ENCODE measurements around the gene RCOR2. TPM values are rescaled to one million over a fixed set of nuclear protein-coding genes. Genes with fewer than 3 reads are reported as not detected.

The RCOR2 gene
- total and polyA plus RNA-seq, 2 of the 13 experiments (the other 11 are each of a cell fraction or from before 2014, with no cell fraction given): 8.3 to 8.5 TPM

- TF ChIP-seq ZNF646 (CRISPR knock-in tag; IDR thresholded peaks at IDR 0.05) (no peak), GATAD2A (CRISPR knock-in tag; IDR thresholded peaks at IDR 0.05) (no peak; the same call in 1 of the 2 replicates), CHD4 (IDR thresholded peaks at IDR 0.05; ENCODE audit: borderline replicate concordance, low read length) (0 out of 2 replicates have a peak, but pooled peaks have one; percentile 53), ZNF354B (CRISPR knock-in tag; IDR thresholded peaks at IDR 0.05) (no peak), ZFP1 (CRISPR knock-in tag; IDR thresholded peaks at IDR 0.05) (no peak), RFXANK (CRISPR knock-in tag; IDR thresholded peaks at IDR 0.05) (no peak), ZNF512B (CRISPR knock-in tag; IDR thresholded peaks at IDR 0.05; ENCODE audit: borderline replicate concordance) (no peak), REST (IDR thresholded peaks at IDR 0.05; ENCODE audit: borderline replicate concordance in 1 of 2, low read depth in 1 of 2, low read length in 2 of 2) (no peak), ZMYM2 (CRISPR knock-in tag; IDR thresholded peaks at IDR 0.05) (no peak), PRMT3 (CRISPR knock-in tag; IDR thresholded peaks at IDR 0.05; ENCODE audit: borderline replicate concordance, low read depth) (no peak), FOXC1 (CRISPR knock-in tag; IDR thresholded peaks at IDR 0.05; ENCODE audit: borderline replicate concordance) (no peak), CEBPB (IDR thresholded peaks at IDR 0.05; ENCODE audit: borderline replicate concordance, low read depth, low read length) (no peak)
- TF ChIP-seq, protein P1, sequence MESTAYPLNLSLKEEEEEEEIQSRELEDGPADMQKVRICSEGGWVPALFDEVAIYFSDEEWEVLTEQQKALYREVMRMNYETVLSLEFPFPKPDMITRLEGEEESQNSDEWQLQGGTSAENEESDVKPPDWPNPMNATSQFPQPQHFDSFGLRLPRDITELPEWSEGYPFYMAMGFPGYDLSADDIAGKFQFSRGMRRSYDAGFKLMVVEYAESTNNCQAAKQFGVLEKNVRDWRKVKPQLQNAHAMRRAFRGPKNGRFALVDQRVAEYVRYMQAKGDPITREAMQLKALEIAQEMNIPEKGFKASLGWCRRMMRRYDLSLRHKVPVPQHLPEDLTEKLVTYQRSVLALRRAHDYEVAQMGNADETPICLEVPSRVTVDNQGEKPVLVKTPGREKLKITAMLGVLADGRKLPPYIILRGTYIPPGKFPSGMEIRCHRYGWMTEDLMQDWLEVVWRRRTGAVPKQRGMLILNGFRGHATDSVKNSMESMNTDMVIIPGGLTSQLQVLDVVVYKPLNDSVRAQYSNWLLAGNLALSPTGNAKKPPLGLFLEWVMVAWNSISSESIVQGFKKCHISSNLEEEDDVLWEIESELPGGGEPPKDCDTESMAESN (CRISPR knock-in tag; conservative IDR thresholded peaks at IDR 0.05): no peak; the same call in 1 of the 2 replicates
These were observed 3.4 kb upstream of the RCOR2 start (continued) for GRCh38 chr11:63920126-63920938.

Measured in HepG2 (cell line).